SK-N-SH treated with all-trans-retinoic acid at 6 μM for 48 hours (cell line): ENCODE data around the gene KIAA1549.

Experiments used
- ARNTL ChIP-seq: fragments of 450-650 bp; formaldehyde crosslinking; IDR thresholded peaks from 2 replicates; pipeline ENCODE4 v1.5.0; 2020; ENCODE audit warnings: low read depth, mild to moderate bottlenecking, moderate library complexity, borderline replicate concordance
- CREB5 ChIP-seq: fragments of 250-450 bp; sonication (Bioruptor Pico); IDR thresholded peaks from 2 replicates; pipeline ENCODE4 v1.5.1; 2020; ENCODE audit warnings: low read depth, mild to moderate bottlenecking, moderate library complexity
- CSDC2 ChIP-seq: fragments of 250-450 bp; sonication (Bioruptor Pico); IDR thresholded peaks from 2 replicates; pipeline ENCODE4 v1.5.0; 2020; ENCODE audit warnings: mild to moderate bottlenecking, moderate library complexity
- ESRRG ChIP-seq: fragments of 250-450 bp; sonication (Bioruptor Pico); IDR thresholded peaks from 2 replicates; pipeline ENCODE4 v1.6.1; 2021; ENCODE audit warnings: mild to moderate bottlenecking
- GLIS3 ChIP-seq: fragments of 250-450 bp; sonication (Bioruptor Pico); IDR thresholded peaks from 2 replicates; pipeline ENCODE4 v1.5.0; 2020; ENCODE audit warnings: mild to moderate bottlenecking, moderate library complexity
- OSR1 ChIP-seq: fragments of 250-450 bp; sonication (Bioruptor Pico); IDR thresholded peaks from 2 replicates; pipeline ENCODE4 v1.8.0; 2022; ENCODE audit warnings: moderate library complexity, mild to moderate bottlenecking, inconsistent platforms
- PPARA ChIP-seq: fragments of 250-450 bp; sonication (Bioruptor Pico); IDR thresholded peaks from 2 replicates; pipeline ENCODE4 v1.5.0; 2020; ENCODE audit warnings: mild to moderate bottlenecking, borderline replicate concordance
- RARB ChIP-seq: fragments of 250-450 bp; sonication (Bioruptor Pico); IDR thresholded peaks from 2 replicates; pipeline ENCODE4 v1.8.0; 2021; ENCODE audit warnings: mild to moderate bottlenecking, moderate library complexity
- TOX ChIP-seq: fragments of 250-450 bp; sonication (Bioruptor Pico); IDR thresholded peaks from 2 replicates; pipeline ENCODE4 v1.8.0; 2021; ENCODE audit warnings: mild to moderate bottlenecking, moderate library complexity, borderline replicate concordance
- ZFP30 ChIP-seq: fragments of 450-650 bp; formaldehyde crosslinking; IDR thresholded peaks from 2 replicates; pipeline ENCODE4 v1.5.0; 2022; ENCODE audit warnings: mild to moderate bottlenecking, moderate library complexity
- TF ChIP-seq, protein P1 (sequence below): fragments of 250-450 bp; sonication (Bioruptor Pico); IDR thresholded peaks from 2 replicates; pipeline ENCODE4 v1.8.0; 2020; ENCODE audit warnings: mild to moderate bottlenecking, moderate library complexity, borderline replicate concordance
- TF ChIP-seq, protein P2 (sequence below): fragments of 250-450 bp; sonication (Bioruptor Pico); IDR thresholded peaks from 2 replicates; pipeline ENCODE4 v1.5.0; 2020; ENCODE audit warnings: mild to moderate bottlenecking, moderate library complexity

DNA sequence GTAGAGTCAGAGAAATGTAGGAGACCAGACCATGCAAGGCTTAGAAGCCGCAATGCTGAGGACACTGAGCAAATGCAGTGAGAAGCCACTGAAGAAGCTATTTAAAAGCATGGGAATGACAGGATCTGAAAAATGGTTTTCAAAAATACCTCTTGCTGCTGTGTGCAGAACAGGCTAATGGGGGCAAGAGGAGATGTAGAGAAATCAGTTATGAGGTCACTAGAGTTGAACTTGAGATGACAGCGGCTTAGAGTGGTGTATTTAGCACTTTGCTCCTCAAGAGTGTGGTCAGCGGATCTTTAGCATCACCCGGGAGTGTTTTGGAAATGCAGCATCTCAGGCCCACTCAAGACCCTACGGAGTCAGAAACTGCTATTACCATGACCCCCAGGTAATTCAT is 48.8 kb downstream of the KIAA1549 start:
- TF ChIP-seq ARNTL (CRISPR knock-in tag) (no peak), ZFP30 (CRISPR knock-in tag) (no peak), GLIS3 (CRISPR knock-in tag) (no peak), OSR1 (CRISPR knock-in tag) (no peak), RARB (CRISPR knock-in tag) (no peak), PPARA (CRISPR knock-in tag) (no peak), CREB5 (CRISPR knock-in tag) (no peak), CSDC2 (no peak), TOX (no peak), ESRRG (CRISPR knock-in tag) (no peak)
- TF ChIP-seq, protein P1, sequence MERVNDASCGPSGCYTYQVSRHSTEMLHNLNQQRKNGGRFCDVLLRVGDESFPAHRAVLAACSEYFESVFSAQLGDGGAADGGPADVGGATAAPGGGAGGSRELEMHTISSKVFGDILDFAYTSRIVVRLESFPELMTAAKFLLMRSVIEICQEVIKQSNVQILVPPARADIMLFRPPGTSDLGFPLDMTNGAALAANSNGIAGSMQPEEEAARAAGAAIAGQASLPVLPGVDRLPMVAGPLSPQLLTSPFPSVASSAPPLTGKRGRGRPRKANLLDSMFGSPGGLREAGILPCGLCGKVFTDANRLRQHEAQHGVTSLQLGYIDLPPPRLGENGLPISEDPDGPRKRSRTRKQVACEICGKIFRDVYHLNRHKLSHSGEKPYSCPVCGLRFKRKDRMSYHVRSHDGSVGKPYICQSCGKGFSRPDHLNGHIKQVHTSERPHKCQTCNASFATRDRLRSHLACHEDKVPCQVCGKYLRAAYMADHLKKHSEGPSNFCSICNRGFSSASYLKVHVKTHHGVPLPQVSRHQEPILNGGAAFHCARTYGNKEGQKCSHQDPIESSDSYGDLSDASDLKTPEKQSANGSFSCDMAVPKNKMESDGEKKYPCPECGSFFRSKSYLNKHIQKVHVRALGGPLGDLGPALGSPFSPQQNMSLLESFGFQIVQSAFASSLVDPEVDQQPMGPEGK (CRISPR knock-in tag) = no peak
- TF ChIP-seq, protein P2, sequence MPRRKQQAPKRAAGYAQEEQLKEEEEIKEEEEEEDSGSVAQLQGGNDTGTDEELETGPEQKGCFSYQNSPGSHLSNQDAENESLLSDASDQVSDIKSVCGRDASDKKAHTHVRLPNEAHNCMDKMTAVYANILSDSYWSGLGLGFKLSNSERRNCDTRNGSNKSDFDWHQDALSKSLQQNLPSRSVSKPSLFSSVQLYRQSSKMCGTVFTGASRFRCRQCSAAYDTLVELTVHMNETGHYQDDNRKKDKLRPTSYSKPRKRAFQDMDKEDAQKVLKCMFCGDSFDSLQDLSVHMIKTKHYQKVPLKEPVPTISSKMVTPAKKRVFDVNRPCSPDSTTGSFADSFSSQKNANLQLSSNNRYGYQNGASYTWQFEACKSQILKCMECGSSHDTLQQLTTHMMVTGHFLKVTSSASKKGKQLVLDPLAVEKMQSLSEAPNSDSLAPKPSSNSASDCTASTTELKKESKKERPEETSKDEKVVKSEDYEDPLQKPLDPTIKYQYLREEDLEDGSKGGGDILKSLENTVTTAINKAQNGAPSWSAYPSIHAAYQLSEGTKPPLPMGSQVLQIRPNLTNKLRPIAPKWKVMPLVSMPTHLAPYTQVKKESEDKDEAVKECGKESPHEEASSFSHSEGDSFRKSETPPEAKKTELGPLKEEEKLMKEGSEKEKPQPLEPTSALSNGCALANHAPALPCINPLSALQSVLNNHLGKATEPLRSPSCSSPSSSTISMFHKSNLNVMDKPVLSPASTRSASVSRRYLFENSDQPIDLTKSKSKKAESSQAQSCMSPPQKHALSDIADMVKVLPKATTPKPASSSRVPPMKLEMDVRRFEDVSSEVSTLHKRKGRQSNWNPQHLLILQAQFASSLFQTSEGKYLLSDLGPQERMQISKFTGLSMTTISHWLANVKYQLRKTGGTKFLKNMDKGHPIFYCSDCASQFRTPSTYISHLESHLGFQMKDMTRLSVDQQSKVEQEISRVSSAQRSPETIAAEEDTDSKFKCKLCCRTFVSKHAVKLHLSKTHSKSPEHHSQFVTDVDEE (CRISPR knock-in tag) = no peak
